SU-DHL-6 (cell line): ENCODE results near the gene PARP12.

Experiments
- H2AFZ ChIP-seq: fragments of 200-600 bp; sonication (generic); 2 replicates; pipeline ENCODE4 v1.6.1; 2014; ENCODE audit warnings: low read depth, mild to moderate bottlenecking, moderate library complexity, mixed read lengths, antibody characterized with exemption, low read length; ENCODE audit not compliant: severe bottlenecking
- H3F3A ChIP-seq: fragments of 200-600 bp; shearing (Covaris generic); 2 replicates; pipeline ENCODE4 v1.6.0; 2016; ENCODE audit warnings: antibody characterized with exemption, mild to moderate bottlenecking; ENCODE audit not compliant: insufficient read depth
- H3K27ac ChIP-seq: fragments of 200-600 bp; sonication (generic); 2 replicates; pipeline ENCODE4 v1.5.1; 2016; ENCODE audit warnings: low read depth, mild to moderate bottlenecking, low read length, moderate library complexity, mixed read lengths
- H3K27me3 ChIP-seq: fragments of 200-600 bp; sonication (generic), shearing (Covaris generic); 2 replicates; pipeline ENCODE4 v1.6.0; 2014; ENCODE audit warnings: mild to moderate bottlenecking, low read length
- H3K36me3 ChIP-seq: fragments of 200-600 bp; sonication (generic); 2 replicates; pipeline ENCODE4 v1.6.1; 2014; ENCODE audit warnings: mild to moderate bottlenecking, low read length, mixed read lengths
- H3K4me2 ChIP-seq: fragments of 300-600, 200-600 bp; shearing (Covaris generic), sonication (generic); 2 replicates; pipeline ENCODE4 v1.6.0; 2014; ENCODE audit warnings: low read length, low read depth, mild to moderate bottlenecking; ENCODE audit not compliant: poor library complexity, severe bottlenecking
- H3K4me3 ChIP-seq: fragments of 200-600 bp; sonication (generic); 2 replicates; pipeline ENCODE4 v1.5.1; 2014; ENCODE audit warnings: antibody characterized with exemption, low read length, mild to moderate bottlenecking, mixed read lengths; ENCODE audit not compliant: insufficient read depth, poor library complexity, severe bottlenecking
- H3K79me2 ChIP-seq: fragments of 200-600 bp; sonication (generic); 2 replicates; pipeline ENCODE4 v1.6.1; 2014; ENCODE audit warnings: mild to moderate bottlenecking, low read length, moderate library complexity; ENCODE audit not compliant: insufficient read depth
- H3K9ac ChIP-seq: fragments of 200-600 bp; sonication (generic); 2 replicates; pipeline ENCODE4 v1.7.0; 2014; ENCODE audit warnings: mild to moderate bottlenecking, low read length
- H3K9me2 ChIP-seq: fragments of 200-600 bp; sonication (generic); replicated peaks from 2 replicates; pipeline ENCODE4 v1.6.1; 2014; ENCODE audit warnings: low read length; ENCODE audit not compliant: insufficient read depth
- H3K9me3 ChIP-seq: fragments of 200-600 bp; sonication (generic); 2 replicates; pipeline ENCODE4 v1.6.1; 2014; ENCODE audit warnings: low read length, mixed read lengths; ENCODE audit not compliant: insufficient read depth
- H4K20me1 ChIP-seq: fragments of 200-600 bp; sonication (generic); 2 replicates; pipeline ENCODE4 v1.6.1; 2014; ENCODE audit warnings: low read depth, mild to moderate bottlenecking, antibody characterized with exemption, low read length, moderate library complexity, mixed read lengths
- CTCF ChIP-seq: fragments of 200-600 bp; sonication (generic); IDR thresholded peaks from one replicate; pipeline ENCODE4 v1.5.1; 2017; ENCODE audit warnings: antibody characterized with exemption, mild to moderate bottlenecking, low read length, moderate library complexity; ENCODE audit not compliant: insufficient read depth, poor library complexity, severe bottlenecking
- EZH2phosphoT487 ChIP-seq: fragments of 200-600 bp; sonication (generic), shearing (Covaris generic); conservative IDR thresholded peaks from 2 replicates; pipeline ENCODE4 v1.6.1; 2018; ENCODE audit warnings: mild to moderate bottlenecking, antibody characterized with exemption, low read length, moderate library complexity, mixed read lengths

PARP12 gene

DNA sequence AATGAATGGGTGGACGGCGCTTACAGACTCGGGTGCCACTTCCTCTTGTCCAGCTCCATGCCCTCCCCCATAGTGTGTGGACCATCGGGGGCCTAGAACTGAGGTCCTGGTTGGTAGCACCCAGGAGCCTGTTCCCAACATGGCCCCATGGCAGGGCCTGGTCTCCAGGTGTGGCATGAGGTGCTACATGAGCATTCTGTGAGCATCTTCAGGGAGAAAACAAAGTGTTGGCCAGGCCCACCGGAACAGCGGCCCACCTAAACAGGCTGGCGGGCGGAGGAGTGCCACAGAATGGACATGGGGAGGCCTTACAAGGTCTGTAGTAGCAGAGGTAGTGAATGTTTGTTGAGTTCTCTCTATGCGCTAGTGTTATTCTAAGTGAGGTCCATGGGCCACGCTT is 76.9 kb downstream of the PARP12 start:
- H2AFZ ChIP-seq, result no peak overlapping the region
- H3K9me3 ChIP-seq, result no peaks in the 10 kb centered on the region
- H3K4me3 ChIP-seq, result no peak overlapping the region
- no peaks in the 10 kb centered on the region for H3K36me3 ChIP-seq
- H4K20me1 ChIP-seq, result no peaks in the 10 kb centered on the region
- H3K27me3 ChIP-seq, result no peaks in the 10 kb centered on the region
- no peaks in the 10 kb centered on the region for H3K79me2 ChIP-seq
- TF ChIP-seq EZH2phosphoT487 (no peak), CTCF (no peak)
- H3K9ac ChIP-seq, result no peak overlapping the region
- H3K9me2 ChIP-seq, result no peaks in the 10 kb centered on the region
- no peak overlapping the region for H3K4me2 ChIP-seq
- no peak overlapping the region for H3K27ac ChIP-seq
- no peaks in the 10 kb centered on the region for H3F3A ChIP-seq

DNA sequence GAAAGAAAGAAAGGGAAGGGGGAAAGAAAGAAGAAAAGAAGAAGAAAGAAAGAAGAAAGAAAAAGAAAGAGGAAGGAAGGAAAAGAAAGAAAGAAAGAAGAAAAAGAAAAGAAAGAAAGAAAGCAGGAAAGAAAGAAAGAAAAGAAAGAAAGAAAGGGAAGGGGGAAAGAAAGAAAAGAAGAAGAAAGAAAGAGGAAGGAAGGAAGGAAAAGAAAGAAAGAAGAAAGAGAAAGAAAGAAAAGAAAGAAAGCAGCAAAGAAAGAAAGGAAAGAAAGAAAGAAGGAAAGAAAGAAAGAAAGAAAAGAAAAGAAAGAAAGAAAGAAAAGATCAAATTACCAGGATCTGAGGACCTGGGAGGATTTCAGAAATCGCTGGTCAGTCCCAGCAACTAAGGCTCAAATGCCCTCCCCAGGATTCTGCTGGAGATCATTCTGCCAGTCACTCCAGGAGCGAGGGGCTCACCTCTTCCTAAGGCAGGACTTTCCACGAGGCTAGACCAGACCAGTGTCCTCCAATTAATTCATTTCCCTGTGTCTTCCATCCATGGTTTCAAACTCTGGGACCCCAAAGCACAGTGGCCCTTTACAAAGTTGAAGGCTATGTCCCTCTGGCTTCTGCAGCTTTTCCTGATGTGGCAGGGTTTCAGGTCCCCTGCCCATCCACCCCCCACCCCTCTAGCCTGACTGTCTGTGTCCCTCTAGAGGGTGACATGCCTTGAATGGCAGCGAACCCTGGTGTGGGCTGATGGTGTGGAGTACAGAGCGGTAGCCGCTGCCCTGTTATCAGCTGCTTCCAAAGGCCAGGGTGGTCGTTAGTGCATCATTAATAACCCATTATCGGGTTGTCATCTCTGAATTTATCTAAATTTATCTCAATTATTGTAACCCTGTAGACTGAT is 77.9 kb downstream of the PARP12 start:
- Histone ChIP-seq H3K79me2 (no peaks in the 10 kb centered on the region), H3K9me3 (no peaks in the 10 kb centered on the region), H3K27ac (no peak overlapping the region), H3K9me2 (no peaks in the 10 kb centered on the region), H3K27me3 (0 out of 2 replicates have a peak, but pooled peaks cover 2% of the 10 kb centered on the region), H4K20me1 (no peaks in the 10 kb centered on the region), H3K36me3 (no peaks in the 10 kb centered on the region), H3F3A (no peaks in the 10 kb centered on the region), H2AFZ (no peak overlapping the region), H3K4me3 (no peak overlapping the region), H3K9ac (no peak overlapping the region), H3K4me2 (no peak overlapping the region)
- TF ChIP-seq CTCF (no peak), EZH2phosphoT487 (no peak)

DNA sequence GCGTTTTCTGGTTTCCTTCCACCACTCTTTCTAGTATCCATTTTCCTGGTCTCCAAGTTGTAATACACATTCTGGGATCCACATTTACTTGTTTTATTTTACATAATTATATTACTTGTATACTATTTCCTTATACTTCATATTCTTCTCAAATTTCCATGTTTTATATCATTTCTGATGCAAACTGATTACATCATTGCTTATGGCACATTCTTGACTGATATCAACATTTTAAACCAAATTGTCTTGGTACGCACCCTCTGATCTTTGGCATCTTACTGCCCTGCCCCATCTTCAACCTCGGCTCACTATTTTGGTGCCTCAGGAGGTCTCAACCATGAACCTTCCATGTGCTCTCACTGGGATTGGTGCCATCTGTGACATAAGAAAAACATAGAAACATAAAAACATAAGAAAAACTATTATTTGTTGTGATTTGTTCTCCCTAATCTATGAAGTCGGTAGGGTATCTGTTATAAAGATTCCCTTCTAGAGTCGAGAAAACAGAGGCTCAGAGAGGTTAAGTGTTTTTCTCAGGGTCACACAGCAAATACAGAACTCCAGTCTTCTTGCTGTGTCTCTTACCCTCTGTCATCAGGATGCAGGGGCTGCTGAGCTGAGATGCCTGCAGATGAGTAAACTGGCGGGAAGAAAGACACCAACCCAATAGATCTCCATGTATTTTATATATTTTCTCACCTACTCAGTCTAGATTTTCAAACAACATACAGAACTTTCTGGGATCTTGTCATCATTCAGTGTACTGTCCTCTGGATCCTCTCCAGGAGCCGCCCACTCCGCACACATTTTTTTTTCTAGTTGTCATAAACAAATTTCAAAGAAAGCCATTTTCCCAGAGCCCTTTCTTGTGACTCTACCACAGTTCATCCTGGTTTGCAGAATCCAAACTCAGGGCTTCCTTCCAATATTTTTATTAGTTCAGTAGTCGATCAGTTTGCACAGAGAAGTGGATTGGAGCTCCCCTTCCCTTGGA is 79.5 kb downstream of the PARP12 start:
- H3K9me3 ChIP-seq, result no peaks in the 10 kb centered on the region
- H3K4me3 ChIP-seq, result no peak overlapping the region
- no peaks in the 10 kb centered on the region for H3F3A ChIP-seq
- TF ChIP-seq EZH2phosphoT487 (no peak), CTCF (no peak)
- no peaks in the 10 kb centered on the region for H3K79me2 ChIP-seq
- H3K9ac ChIP-seq, result no peak overlapping the region
- H3K27me3 ChIP-seq, result 0 out of 2 replicates have a peak, but pooled peaks cover 3% of the 10 kb centered on the region
- H3K36me3 ChIP-seq, result no peaks in the 10 kb centered on the region
- no peak overlapping the region for H3K27ac ChIP-seq
- no peaks in the 10 kb centered on the region for H4K20me1 ChIP-seq
- H3K4me2 ChIP-seq, result no peak overlapping the region
- H3K9me2 ChIP-seq, result no peaks in the 10 kb centered on the region
- H2AFZ ChIP-seq, result no peak overlapping the region
